IPS DF 19.7 (cell line): Measurements from ENCODE around the gene PSG7.
A peak's percentile ranks its signal among the peaks of the same experiment; 100 is the strongest.
"Not testable (repeated sequence)": the region's sequence is repeated elsewhere in the genome, so short reads cannot be mapped to it uniquely, and the experiment has no call there.

Experiments
- DNase-seq: peaks from one replicate; pipeline ENCODE4 v3.0.0-alpha.2; 2013; ENCODE audit warnings: low read depth, low spot score

Gene PSG7

GRCh38 chr19:42916931-42917330 lies 20.1 kb downstream of the PSG7 start:
- DNase-seq = not testable (repeated sequence)

- not testable (repeated sequence) for DNase-seq
Measured at GRCh38 chr19:42913516-42913915, 23.5 kb downstream of the PSG7 start.

- not testable (repeated sequence) for DNase-seq
Measured at GRCh38 chr19:42912941-42913340, 24.1 kb downstream of the PSG7 start.

- not testable (repeated sequence) for DNase-seq
Measured at GRCh38 chr19:42911731-42912130, 25.3 kb downstream of the PSG7 start.

GRCh38 chr19:42906162-42906561 lies 30.8 kb downstream of the PSG7 start:
- DNase-seq = not testable (repeated sequence)

- peak; percentile 54 for DNase-seq
Measured at GRCh38 chr19:42900561-42900960, 36.4 kb downstream of the PSG7 start.

- not testable (repeated sequence) for DNase-seq
Measured at GRCh38 chr19:42899674-42900073, 37.3 kb downstream of the PSG7 start.

GRCh38 chr19:42899110-42899509 lies 37.9 kb downstream of the PSG7 start:
- DNase-seq = not testable (repeated sequence)

- not testable (repeated sequence) for DNase-seq
Measured at GRCh38 chr19:42898656-42899055, 38.4 kb downstream of the PSG7 start.

GRCh38 chr19:42897729-42898128 lies 39.3 kb downstream of the PSG7 start:
- not testable (repeated sequence) for DNase-seq

GRCh38 chr19:42890446-42890845 lies 46.6 kb downstream of the PSG7 start:
- not testable (repeated sequence) for DNase-seq

- DNase-seq = not testable (repeated sequence)
Measured at GRCh38 chr19:42887876-42888445, 49.0 kb downstream of the PSG7 start.

GRCh38 chr19:42882730-42883129 lies 54.3 kb downstream of the PSG7 start:
- not testable (repeated sequence) for DNase-seq

GRCh38 chr19:42882010-42882409 lies 55.0 kb downstream of the PSG7 start:
- not testable (repeated sequence) for DNase-seq

- not testable (repeated sequence) for DNase-seq
Measured at GRCh38 chr19:42881279-42881678, 55.7 kb downstream of the PSG7 start.

GRCh38 chr19:42880621-42881020 lies 56.4 kb downstream of the PSG7 start:
- not testable (repeated sequence) for DNase-seq

- no peak for DNase-seq
Measured at GRCh38 chr19:42879613-42880012, 57.4 kb downstream of the PSG7 start, which contains the start of gene PSG1. Gene PSG1, minus strand, starts transcription at chr19:42879713. Its CDS starts 132 bp downstream, at chr19:42879581.

- DNase-seq = not testable (repeated sequence)
Measured at GRCh38 chr19:42876596-42876995, 60.4 kb downstream of the PSG7 start.

- not testable (repeated sequence) for DNase-seq
Measured at GRCh38 chr19:42875881-42876280, 61.1 kb downstream of the PSG7 start.

GRCh38 chr19:42874901-42875813 lies 61.9 kb downstream of the PSG7 start:
- DNase-seq = not testable (repeated sequence)

- not testable (repeated sequence) for DNase-seq
Measured at GRCh38 chr19:42874136-42874535, 62.9 kb downstream of the PSG7 start.
